GM19455 (cell line): ENCODE measurements around the gene STRN4.

Source experiments
- ATAC-seq: cut with Tn5 transposase; IDR thresholded peaks from one replicate; pipeline ENCODE4 v1.9.1; 2021; ENCODE audit not compliant: unreplicated experiment

STRN4 gene

GRCh38 chr19:46725859-46726393 is 20.3 kb downstream of the STRN4 start:
- ATAC-seq, result no peak

DNA sequence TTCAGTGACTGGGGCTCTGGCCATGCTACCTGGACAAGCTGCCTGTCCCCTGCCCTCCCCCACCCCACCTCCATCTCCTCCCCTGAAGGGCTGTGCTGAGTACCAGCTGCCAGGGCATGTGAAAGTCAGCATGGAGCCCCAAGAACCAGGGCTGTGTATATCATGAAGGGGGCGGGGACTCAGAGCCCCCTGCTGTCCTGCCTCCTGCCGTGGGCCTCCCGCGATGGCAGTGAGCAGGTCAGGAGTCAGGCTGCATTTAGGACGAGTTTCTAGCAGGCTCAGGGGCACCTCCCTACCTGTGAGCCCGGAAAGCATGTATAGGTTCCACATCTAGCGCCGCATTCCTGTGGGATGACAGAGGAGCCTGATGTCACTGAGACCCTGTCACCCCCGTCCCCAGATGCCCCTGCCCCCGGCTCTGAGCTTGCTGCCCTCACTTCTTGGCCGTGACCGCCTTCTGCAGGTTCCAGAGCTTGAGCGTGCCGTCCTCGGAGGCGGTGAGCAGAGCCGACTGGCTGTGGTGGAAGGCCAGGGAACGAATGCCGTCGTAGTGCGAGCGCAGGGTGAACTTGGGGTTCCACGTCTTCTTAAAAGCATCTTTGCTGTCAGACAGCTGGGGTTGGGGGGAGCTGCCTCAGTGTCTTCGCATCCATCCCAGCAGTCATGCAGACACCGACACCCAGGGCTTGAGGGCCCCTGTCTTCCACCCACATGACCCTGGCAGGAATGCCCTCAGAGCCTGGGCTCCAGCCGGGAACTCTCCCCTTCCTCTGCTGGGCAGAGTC is 21.0 kb downstream of the STRN4 start:
- no peak for ATAC-seq

DNA sequence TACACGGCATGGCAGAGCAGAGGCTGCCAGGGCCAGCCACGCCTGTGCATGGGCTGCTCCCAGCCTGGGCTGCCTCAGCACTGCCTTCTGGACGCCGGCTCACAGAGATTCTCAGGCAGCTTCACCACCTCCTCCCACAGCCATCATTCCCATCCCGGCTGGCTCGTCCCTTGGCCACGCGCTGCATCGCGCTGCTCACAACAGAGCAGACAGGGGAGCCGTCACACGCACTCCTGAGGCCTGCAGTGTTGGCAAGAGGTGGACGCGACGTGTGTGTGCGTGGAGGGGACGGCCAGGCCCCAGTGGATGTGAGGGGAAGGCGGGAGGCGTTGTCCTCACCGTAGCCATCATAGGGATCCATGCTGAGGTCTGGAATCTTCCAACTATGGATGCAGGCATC is 21.8 kb downstream of the STRN4 start:
- no peak for ATAC-seq

GRCh38 chr19:46723471-46723870 is 22.8 kb downstream of the STRN4 start:
- ATAC-seq, result no peak

GRCh38 chr19:46723023-46723461 is 23.2 kb downstream of the STRN4 start:
- no peak for ATAC-seq

DNA sequence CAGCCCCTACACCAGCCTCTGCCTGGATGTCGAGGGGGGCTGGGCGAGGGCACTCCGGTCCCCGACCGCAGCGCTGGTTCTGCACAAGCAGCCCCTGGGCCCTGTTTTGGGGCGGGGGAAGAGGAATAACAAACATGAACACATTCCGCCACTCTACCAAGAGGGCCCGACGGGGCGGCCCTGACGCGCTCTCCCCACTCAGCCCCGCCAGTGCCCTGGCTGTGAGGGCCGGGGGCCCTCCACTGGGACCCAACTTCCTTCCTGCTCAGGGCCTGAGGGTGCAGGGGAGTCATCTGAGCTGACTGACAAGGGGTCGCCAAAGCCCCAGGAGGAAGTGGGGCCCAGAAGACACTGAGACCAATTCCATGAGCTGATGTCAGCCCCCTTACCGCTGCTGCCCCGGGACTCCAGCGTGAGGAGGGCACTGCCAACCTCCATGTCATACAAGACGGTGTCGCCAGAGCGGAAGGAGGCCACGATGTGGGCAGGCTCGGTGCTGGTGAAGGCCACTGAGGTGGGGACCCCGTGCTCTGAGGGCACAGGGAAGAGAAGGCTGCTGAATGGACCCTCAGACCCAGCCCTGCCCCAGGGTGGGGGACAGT is 23.7 kb downstream of the STRN4 start:
- no peak for ATAC-seq

GRCh38 chr19:46722004-46722380 is 24.3 kb downstream of the STRN4 start:
- ATAC-seq, result no peak

DNA sequence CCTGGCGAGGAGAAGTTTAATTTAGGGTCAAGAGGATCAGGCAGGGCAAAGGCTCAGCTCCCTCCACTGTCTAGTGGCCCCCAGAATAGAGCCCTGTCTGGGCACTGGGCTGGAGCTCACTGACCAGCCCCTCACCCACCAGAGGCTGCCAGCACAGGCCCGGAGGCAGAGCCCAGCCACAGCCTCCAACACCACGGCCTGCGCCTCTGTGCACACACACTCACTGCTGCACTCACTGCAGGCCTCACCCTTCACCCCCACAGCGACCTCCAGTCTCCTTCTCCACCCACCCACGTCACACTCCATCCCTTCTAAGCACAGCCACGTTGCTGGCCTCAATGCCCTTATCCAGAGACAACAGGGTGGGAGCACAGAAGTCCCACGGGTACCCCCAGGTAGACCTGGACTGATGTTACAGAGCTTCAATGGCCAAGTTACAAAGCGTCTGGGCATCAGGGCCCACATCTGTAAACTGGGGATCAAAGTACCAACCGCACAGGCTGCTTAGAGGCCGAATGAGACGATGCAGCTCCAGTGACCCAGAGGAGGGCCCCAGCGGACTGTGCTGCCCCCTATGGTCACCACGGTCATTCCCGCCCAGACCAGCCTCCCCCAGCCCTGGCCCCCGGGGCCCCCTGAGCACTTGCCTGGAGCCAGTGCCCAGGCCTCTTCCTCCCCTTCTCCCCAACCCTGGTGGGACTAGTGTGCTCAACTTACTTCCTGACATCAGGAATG is 24.8 kb downstream of the STRN4 start:
- no peak for ATAC-seq

GRCh38 chr19:46720503-46721239 is 25.6 kb downstream of the STRN4 start:
- no peak for ATAC-seq

DNA sequence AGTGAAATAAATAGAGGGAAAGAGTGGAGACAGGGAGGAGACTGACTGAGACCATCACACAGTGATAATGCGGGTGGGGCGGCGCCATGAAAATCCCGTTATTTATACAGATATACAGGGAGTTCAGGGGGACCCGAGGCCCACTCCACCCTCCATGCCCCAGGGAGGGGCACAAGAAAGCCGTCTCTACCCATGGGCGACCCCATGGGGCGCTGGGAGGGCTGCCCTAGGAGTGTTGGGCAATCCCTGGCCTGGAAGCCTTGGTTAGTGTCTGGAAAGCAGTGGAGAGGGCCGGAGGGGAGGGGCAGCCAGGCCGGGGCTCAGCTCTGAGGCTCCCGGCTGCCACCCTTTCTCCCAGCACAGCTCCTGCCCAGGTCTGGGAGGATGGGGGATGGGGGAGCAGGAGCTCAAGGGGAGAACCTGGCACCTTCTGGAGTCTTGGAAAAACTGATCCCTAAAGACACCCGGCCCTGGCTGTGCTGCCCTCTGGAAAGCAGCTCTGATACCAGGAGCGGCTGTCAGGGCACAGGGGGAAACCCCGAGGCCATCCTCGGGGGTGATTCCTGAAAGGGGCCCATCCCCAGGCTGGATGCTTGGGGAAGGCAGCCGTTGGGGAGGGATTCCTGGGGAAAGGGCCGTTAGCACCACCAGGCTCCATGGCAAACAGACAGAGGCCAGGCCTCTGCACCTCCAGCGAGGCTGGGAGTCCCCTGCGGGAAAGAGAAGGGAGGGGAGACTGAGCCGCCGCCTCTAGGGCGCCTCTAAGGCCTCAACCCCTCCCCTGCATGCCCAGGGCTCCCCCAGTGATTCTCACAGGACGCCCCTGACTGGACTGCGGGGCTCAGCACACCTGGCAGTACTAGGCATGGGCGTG is 26.4 kb downstream of the STRN4 start:
- ATAC-seq, result no peak

- ATAC-seq, result no peak
Measured at GRCh38 chr19:46718934-46719622, 27.2 kb downstream of the STRN4 start.

DNA sequence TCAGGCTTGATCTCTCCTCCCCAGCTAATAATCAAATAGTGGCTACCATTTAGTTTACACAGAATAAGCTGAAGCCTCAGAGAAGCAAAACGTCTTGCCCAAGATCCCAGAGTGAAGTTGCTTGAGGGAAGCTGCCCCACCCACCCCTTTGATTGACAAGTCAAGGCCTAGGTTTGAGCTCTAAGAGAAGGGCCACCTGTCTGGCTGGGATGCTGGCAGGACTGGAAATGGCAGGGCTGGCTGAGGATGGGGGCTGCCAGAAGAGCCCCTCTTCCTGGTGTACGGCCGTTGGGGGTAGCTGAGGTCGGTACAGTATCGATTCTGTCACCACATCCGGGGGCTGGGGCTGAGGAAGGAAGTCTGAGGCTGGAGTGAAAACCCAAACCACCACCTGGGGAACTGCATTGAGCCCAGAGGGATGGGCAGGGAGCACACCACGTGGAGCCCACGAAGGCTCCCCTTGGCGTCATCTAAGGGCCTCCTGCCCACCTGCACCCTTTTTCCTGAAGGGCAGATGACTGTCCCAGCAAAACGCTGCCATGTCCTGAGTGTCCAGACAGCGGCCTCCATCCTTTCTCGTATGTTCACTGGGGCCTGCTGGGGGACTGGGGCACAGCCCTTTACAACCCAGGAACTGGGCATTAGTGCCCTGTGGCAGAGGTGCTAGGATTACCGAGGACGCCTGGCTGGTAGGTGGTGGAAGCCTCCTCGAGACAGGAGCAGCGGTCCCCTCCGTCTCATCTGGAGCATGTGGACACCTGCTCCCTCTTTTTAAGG is 27.9 kb downstream of the STRN4 start:
- no peak for ATAC-seq

DNA sequence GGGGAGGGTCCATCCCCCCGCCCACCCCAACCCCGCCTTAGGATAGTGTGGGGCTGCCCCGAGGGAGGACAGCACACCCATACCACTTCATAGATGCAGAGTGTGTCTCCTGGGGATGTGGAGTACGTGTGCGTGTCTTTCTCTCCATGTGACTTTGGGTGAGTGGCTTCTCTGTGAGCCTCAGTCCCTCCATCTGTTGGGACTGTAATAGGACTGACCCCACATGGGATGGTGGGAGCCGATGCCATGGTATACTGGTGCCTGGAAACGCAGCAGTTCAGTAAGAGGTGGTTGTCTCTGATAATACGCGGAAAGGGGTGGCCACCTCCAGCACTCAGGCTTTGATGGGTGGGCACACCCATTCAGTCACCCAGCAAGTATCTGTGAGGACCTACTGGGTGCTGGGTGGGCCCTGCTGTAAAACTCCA is 28.5 kb downstream of the STRN4 start:
- ATAC-seq, result no peak

DNA sequence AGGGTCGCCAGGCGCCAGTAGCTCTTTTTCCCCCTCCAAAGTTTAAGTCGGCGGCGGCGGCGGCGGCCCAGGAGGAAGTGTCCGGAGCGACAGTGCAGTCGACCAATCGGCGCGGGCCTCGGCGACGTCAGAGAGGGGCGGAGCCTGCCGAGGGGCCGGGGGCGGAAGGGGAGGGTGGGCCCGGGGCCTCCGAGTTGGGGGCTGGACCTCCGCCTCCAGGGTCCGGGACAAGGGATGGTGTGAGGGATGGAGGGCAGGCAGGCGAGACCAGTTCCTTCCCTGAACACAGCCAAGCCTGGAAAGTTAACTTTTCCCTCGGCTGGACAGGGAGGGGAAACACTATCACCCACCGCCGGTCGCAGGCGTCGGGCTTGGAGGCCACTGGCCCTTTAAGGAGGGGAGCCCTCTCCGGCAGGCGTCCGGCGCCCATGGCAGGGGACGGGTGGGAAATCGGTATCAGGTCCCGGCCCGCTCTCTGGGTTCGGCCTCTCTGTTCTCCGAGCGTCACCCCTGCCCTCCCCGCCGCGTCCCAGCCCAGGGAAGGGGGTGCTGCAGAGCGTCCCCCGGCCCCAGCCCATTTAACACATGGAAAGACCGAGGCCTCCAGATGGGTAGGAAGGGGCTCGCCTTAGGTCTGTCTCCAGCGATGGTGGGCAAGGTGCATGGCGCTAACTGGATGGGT is 29.1 kb downstream of the STRN4 start, which contains the start of gene PRKD2:
Gene PRKD2 (minus strand): TSS at position 81 of the 682 bp plus-strand sequence. CDS start 744 bp downstream, outside the sequence.
- ATAC-seq, result peak; percentile 56

GRCh38 chr19:46716672-46717033 is 29.6 kb downstream of the STRN4 start:
- peak; percentile 3 for ATAC-seq

DNA sequence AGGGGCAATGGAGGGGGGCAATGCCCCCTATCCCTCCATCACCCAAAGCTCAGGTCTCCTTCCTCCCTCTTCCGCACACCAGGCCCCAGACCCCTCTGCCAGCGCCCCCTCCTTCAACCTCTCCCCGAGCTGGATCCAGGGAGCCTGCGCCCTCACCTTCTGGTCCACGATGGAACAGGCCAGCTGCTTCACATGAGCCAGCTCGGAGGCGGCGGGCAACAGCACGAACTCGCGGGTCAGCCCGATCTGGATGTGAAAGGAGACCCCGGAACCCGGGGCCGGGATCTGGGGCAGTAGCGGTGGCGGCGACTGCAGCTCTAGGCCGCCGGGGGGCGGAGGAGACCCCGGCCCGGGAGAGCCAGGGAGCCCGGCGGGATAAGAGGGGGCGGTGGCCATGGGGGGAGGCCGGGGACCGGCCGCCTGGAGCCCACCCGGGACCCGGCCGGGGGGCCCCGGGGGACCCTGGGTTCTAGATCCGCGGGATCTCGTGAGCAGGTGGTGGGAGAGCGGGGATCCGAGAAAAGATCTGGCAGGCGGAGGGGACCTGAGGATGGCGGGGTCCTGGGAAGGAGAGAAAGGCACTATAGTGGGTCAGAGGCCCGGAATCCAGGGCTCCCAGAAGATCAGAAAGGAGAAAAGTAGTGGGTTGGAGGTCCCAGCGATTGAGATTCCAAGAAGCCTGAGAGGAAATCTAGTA is 30.1 kb downstream of the STRN4 start:
- no peak for ATAC-seq

DNA sequence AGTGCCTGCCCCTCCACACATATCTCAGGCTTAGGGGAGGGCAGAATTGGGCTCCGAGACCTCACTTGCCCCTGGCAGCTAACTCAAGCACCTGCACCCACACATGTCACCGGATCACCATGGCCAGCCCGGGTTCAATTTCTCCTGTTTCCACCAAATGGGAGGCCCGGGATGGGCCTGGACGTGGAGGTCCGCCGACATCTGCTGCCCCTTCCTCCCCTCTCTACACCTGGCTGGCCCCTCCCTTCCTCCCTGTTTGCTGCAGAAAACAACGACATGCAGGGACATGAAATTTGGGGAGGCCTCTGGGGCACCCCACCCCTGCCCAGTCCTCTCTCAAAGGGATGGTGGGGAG is 30.7 kb downstream of the STRN4 start:
- ATAC-seq, result no peak
